DMS79 (cell line): ENCODE measurements around the gene USP3.

Source experiments
- DNase-seq: peaks from one replicate; lab custom pipeline; 2025; lab: John Stamatoyannopoulos, UW

Gene USP3

DNA sequence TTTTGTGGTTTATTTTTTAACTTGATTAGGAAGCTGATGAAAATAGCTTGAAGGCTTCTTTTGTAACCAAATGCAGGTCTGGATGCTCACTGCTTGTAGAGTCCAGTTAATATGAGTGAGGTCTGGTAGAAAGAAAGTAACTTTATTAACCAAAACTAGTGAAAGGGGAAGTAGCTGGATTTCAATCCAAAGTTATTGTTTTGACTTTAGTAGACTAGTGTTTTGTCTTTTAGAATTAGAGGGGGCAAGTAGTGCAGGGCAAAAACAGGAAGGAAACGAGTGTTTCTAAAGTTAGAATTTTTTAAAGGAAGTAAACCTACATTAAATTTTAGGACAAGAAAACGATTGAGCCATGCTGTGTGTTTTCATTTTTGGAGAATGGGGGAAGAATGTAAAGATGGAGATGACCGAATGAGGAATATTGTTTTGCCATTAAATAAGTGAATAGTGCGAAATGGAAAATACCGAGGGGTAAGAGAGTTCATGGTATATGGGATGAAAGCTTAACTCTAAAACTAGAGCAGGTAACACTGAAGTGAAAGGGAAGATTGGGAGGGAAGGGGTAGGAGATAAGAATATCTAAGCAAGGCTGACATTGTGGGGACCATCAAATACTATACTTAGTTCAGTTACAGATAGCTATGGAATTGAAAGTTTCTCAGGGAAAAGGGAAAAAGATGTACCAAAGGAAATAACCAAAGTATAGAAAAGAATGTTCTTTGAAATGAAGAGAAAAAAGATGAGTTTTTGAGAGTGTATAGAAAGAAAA lies 40.0 kb downstream of the USP3 start:
- DNase-seq = no peak

DNA sequence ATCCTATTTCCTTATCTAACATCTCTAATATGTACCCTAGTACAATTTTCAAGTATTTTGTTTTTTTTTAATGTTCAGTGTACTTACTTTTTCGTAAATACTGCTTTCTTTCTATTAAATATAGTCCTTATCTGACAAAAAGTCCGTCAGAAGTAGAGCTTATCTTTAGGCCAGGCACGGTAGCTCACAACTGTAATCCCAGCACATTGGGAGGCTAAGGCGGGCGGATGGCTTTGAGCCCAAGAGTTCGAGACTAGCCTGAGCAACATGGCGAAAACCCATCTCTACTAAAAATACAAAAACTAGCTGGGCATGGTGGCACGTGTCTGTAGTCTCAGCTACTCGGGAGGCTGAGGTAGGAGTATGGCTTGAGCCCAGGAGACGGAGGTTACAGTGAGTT lies 41.1 kb downstream of the USP3 start:
- no peak for DNase-seq

DNA sequence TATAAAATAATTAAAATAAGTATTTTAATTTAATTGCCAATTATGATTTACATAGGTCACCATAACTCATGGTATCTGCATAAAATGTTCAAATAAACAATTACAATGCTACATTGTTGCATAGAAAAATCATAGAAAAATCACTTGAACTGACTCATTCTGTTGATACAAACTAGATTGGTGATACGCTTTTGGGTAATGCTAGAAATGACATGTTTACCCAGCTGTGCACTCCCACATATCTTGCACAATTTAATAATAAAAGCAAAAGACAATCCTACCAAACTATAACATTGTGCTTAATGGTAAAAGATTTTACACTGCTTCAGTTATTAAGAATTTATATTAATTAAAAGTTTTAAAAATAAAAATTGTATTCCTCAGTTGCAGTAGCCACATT lies 47.0 kb downstream of the USP3 start:
- DNase-seq = no peak

DNA sequence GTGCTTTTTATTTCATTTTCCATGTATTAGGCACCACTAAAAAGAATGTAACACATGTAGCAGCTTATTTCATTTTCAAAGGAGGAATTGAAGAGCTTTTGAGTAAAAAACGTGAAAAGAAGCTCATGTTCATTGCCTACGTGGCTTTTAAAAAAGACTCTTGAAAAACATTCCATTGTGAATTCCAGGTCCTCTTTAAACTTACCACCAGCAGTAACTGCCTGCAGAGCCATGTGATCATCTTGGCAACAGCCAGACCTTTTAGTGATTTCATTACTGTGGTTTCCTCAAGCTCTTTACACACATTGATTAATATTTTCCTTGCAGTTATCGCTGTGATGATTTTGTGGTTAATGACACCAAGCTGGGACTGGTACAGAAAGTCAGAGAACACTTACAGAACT lies 49.0 kb downstream of the USP3 start:
- DNase-seq = peak; percentile 13

DNA sequence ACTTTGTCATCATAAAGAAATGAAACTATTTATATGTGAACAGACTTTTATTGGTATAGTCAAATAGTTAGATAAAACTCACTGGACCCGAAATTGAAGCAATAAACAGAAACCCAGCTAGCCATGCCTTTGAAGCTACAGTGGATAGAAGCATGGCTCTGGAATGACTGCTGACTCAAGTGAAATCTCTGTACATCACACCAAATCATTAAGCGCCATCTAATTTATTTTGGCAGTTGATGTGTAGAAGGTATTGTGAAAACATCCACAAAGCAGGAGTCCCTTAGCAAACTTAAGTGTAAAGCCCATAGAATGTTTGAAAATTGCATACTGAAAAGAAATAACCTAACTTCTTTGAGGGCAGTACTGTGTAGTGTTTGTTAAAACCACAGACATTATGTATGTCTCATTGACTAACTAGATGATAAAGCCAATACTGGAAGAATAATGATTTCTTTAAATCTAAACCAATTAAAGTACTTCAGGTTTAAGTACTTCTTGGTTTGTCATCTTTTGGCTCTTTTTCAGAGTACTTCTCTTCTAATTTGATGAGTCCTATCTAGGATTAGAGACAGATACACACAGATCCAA lies 50.0 kb downstream of the USP3 start:
- DNase-seq = no peak

DNA sequence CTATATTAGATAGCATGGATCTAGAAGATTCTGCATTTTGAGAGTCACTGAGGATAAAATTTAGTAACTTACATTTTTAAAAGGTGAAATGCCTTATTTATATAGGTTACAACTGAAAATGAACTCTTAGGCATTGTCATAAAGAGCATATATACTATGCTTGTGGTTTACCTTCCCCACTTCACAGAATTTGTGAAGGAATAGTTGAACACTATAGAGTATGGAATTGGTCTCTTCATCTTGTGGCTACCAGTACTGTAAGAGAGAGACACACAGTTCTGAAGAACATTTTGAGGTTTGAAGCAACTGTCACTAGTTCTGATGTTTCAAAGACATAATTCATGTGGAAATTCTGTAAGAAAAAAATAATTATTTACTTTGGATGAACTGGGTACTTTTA lies 51.1 kb downstream of the USP3 start:
- DNase-seq = no peak

DNA sequence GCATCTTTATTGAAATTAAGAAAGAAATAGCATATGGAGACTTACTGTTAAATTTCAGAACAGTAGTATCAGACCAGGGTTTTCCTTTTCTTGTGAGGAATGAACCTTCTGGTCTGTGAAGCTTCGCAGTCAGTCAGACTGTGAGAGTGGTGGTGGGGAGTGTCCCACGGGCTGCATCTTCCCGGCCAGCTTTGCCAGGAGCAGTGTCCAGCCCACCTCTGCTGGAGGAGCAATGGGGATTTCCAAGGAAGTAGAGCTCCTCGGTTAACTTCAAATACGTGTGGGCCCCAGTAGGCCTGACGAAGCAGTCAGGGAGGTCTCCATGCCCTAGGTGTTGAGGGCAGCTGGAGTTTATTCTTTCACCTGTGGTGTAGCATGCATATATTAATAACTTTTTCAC lies 51.9 kb downstream of the USP3 start:
- DNase-seq = no peak

DNA sequence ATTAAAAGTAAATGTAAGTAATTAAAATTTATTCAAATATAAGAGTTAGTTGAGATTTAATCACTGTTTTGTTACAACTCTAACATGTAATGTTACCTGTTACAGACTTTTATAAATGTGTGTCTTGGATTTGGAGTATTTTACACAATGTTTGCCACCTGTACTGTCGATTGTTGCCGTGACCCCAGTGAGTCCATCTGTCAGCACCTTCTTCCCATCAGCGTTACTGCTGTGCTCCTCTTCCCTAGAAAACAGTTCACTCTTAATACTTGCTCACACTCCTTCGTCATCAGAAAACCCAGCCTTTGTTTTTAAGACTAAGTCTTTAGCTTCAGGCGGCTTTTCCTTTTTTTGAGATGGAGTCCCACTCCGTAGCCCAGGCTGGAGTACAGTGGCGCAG lies 52.3 kb downstream of the USP3 start:
- DNase-seq = no peak

DNA sequence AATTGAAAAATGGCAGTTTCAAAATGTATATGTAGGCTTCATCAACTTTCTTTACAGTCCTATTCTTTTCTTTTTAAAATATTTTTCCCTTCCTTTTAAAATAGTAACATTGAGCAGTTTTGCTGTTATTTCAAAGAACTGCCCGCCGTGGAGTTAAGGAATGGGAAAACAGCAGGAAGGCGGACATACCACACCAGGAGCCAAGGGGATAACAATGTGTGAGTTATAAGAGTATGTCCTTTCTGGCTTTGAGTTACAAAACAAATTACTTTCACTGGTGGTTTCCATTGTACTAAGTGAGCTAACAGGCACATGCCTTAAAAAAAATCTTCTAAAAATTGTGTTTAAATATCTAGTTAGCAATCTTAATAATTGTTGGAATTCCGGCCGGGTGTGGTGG lies 55.4 kb downstream of the USP3 start:
- DNase-seq = no peak

DNA sequence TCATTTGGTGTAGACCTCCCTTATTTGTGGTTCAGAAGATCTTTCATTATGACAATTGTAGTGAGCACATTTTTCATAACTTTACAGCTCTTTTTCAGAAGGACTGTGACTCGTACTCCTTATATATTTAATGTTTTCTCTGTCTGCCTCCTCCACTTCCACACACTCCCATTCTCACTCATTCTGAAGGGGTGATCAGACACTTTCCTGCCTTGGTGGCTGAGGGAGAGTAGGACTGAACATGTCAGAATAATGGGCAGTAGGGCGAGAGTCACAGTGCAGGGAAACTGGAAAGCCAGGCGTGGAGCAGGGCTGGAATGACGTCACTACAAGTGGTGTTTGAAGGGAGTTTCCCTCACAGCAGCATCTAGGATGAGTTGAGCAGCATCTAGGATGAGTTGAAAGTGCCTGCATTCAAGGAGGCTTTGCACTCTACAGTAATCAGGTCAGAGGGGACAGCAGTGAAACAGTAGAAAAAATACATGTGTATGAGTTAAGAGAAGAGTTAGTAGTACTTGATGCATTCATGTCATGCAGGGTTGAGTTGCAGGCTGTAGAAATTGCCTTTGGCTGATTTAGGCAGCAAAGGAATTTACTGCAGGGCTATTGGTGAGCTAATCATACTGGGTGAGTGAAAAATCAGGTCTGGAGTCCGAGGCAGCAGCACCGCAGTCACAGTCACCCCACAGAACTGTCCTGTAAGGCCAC lies 56.5 kb downstream of the USP3 start:
- DNase-seq = no peak

DNA sequence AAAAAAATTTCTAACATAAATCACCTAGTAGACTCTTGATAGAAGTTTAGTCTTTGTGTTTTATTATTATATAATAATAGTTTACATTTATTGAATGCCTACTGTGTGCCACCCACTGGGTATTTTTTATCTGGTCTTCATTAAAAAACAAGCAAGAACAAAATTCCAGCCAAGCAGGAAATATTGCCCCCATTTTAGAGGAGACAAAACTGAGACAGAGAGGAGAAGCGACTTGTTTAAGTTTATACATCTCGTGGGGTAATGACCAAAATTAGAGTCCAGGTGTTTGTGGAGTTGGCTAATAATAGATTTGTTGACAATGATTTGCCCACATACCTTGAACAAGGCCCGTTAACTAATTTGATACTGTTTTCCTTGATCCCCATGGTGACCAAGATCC lies 59.7 kb downstream of the USP3 start:
- DNase-seq = no peak

DNA sequence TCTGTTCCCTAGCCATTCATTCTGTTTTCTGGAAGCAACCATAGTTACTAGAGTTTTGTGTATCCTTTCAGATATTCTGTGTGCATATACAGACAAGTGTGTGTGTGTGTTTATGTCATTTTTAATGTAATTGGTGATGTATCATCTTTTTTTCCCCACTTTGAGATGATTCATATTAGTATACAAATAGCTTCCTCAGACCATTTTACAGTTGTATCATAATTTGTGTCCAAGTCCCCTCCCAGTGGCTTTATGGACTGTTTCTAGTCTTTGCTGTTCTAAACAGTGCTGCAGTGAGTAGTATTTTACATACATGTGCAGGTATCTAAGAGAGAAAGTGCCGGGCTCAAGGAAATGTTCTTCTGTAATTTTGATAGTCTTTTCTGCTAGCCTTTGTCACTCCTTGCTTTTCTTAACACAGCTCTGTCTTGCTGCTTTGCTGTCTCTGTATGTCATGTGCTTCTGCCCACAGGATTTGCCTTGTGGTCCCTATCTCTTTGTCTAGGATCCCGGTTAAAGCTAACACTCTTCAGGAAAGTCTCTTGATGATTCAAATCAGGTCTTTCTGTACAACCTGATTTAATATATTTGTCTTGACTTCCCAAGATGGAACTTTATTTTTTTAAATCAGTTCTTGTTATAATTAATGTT lies 61.3 kb downstream of the USP3 start:
- DNase-seq = no peak

DNA sequence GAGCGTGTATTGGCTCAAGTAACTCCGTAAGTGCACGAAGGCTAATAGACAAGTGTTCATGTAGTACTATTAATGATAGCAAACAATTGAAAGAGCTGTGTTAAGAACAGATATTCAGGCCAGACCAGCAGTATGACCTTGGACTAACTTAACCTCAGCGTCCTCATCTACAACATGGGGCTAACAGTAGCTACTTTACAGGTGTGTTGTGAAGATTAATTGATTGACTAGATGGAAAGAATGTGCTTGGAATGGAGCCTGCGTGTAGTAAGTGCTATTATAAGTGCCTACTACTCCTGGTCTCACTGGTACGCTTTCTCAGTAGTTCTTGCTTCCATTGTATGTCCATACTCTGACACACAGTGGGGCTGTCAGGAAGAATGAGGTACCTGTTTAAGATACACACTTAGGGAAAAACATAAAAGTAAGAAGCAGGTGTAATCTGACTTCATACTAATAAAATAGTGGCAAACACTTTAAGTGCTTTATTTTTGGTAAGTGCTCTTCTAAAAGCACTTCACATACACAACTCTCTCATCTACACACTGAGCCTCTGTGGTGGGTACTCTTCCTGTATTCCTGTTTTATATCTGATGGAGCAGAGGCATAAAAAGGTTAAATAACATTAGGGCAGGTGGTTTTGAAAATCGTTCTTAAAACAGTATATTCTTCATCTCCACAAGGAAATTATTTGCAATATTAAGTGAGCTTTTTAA lies 68.5 kb downstream of the USP3 start:
- DNase-seq = peak; percentile 65

DNA sequence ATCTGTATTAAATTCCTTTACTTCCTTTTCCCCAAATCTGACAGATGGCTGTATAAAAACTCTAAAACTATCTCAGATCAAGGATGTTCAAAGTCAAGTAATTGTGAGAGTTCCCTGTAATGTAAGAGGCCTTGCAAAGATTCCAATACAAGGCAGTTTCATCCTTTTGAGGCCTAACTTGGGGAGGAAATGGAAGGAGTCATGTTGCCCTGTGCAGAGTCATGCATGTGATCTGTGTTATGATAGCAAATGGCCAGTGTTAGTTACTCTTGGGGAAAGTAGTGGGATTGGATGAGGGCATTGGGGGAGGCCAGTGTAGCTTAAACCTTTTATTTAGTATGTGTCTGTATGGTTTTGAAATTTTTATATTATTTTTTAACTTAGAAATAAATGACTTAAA lies 69.1 kb downstream of the USP3 start:
- DNase-seq = no peak

DNA sequence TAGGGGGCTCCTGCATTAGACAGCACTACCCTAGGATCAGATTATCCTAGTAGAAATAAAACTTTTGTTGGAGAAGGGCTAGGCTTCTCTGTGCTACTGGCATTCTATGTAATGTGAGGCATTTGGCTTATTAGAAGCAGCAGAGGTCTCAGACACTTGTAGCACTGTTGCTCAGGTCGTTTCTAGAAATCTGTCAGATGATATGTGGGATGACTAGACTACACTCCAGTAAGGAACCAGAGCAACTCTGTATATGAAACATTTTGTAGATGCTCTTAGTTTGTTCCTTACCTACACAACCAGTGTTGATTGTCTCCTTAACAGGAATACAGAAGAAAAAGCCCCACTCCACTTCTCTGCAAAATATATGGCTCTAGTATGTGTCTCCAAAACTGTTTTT lies 70.9 kb downstream of the USP3 start:
- no peak for DNase-seq

DNA sequence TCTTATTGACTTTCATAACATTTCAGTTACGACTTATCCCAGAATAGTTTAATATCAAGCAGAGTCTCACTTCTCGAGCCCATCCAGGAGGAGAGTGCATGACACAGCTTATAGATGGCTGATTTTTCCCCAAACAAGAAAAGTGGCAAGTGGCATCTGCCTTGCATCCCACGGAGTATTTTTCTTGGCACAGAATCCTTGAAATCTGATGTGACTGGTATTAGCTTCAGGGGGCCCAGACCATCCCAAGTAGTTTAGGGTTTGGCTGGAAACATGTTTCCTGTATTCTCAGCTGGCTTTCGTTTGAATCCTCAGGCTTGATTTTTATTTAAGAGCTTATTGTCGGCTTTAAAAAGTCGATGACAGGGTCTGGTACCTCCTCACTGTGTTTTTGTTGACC lies 72.0 kb downstream of the USP3 start:
- no peak for DNase-seq

DNA sequence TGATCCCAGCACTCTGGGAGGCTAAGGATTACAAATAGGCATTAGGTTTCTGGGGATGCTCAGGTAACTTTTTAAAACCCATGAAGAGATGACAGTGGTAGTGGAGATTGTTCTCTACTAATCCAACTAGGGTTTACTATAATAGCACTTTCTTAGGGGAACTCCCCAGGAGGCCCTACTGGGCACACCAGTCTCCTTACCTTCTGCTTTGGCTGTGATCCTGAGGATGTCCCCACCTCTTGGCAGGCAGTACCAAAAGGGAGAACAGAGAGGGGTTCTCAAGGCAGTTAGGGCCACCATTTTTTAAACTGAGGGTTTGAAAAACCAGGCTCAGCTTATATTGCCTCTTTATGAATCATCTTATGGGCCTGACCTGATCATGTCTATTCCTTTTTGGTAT lies 77.8 kb downstream of the USP3 start:
- no peak for DNase-seq

DNA sequence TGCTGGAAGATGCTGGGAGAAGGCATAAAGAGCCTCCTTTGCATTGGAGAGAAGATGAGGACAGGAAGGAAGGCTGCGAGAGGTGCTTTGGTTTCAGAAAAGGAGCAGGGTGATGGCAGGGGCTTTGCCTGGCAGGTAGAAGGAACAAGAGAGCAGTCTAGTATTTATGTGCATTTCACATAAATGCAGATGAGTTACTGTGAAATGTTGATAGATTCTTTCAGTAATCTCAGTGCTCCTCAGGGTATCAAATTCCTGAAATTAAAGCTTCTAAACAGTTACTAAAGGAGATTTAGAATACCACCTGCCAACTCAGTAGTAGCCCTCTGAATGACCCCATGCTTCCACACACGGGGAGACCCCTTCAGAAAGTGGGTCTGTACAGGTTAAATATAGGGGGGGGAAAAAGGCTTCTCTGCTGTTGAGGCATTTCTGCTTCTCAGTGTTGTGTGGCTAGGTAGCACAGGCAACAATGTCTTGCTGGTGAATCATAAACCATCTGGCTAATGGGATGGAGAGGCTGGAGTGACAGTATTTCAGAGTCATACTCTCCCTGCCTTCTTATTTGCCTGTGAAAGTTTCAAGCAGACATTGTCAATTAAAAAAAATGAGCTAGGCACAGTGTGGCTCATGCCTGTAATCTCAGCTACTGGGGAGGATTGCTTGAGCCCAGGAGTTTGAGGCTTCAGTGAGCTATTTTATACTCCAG lies 78.5 kb downstream of the USP3 start:
- DNase-seq = no peak

DNA sequence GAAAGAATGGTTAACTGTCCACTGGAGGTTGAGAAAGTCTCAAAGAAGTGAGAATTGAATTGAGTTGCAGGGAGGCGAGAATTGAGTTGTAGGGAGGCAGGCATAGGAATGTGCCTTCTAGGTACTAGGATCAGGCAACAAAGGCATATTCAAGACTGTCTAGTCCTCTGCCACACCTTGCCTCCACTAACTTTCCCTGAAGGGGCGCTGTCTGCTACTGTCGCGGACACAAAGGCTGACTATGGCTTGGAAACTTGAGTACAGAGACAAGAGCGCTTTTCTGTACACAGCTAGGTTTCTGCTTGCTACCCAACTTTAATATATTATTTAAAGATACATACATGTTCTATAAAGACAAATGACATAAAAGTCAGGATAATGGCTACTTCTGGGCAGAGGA lies 82.4 kb downstream of the USP3 start:
- no peak for DNase-seq

DNA sequence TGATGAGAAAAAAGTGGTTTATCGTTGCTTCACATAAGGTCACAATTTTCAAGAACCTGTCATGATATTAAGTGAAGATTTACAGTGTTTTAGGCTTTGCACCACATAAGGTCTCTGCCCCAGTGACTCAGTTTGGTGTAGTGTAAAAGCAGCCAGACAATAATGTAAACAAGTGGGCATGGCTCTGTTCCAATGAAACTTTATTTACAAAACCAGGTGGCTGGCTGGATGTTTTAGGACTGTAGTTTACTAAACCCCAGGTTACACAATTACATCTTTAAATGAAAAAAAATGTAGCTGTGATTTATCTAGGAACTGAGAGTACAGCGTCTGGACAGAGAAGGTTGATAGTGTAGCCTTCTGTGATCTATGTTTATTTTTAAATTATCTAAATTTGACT lies 83.1 kb downstream of the USP3 start:
- no peak for DNase-seq

DNA sequence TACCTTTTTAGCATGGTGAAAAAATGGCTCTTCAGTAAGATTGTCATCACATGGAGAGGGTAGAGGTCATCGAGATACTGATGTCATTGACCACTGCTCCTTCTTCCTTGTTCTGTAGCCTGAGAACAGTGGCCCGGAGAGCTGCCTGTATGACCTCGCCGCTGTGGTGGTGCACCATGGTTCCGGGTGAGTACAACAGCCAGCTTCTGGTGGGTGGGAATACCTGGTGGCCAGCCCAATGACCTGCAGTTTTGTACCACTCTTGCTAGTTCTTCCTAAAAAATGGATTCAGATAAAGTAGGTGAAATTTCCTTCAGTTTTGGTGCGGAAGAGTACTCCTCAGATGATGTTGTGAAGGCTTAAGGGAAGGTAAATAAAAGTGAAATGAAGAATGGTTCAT lies 84.4 kb downstream of the USP3 start:
- DNase-seq = no peak
